Osteoblast (primary cell): ENCODE measurements around the gene POLR3H. TPM values are rescaled to one million over a fixed set of nuclear protein-coding genes. Genes with fewer than 3 reads are reported as not detected.
"Not testable (repeated sequence)": the region's sequence is repeated elsewhere in the genome, so short reads cannot be mapped to it uniquely, and the experiment has no call there.

Experiments used
- DNase-seq: peaks from one replicate; pipeline ENCODE4 v3.0.0; 2011; ENCODE audit warnings: low spot score, mixed read lengths; ENCODE audit not compliant: insufficient read length; ENCODE audit errors: missing footprints
- H2AFZ ChIP-seq: 2 replicates; pipeline ENCODE4 v1.6.0; 2011; ENCODE audit warnings: mild to moderate bottlenecking, low read length
- H3K27ac ChIP-seq: 2 replicates; pipeline ENCODE4 v1.5.1; 2011; ENCODE audit warnings: mild to moderate bottlenecking, low read depth, low read length, moderate library complexity
- H3K27me3 ChIP-seq: 2 replicates; pipeline ENCODE4 v1.6.0; 2012; ENCODE audit warnings: mild to moderate bottlenecking, control low read depth, inconsistent platforms, low read length, moderate library complexity; ENCODE audit not compliant: insufficient read depth
- H3K36me3 ChIP-seq: 2 replicates; pipeline ENCODE4 v1.5.1; 2011; ENCODE audit warnings: mild to moderate bottlenecking, low read length, control low read depth, moderate library complexity; ENCODE audit not compliant: insufficient read depth
- H3K4me1 ChIP-seq: 2 replicates; pipeline ENCODE4 v1.5.1; 2011; ENCODE audit warnings: mild to moderate bottlenecking, low read length, control low read depth, moderate library complexity; ENCODE audit not compliant: insufficient read depth
- H3K4me2 ChIP-seq: 2 replicates; pipeline ENCODE4 v1.6.0; 2011; ENCODE audit warnings: mild to moderate bottlenecking, low read length; ENCODE audit not compliant: insufficient read depth
- H3K4me3 ChIP-seq: fragments of 200-600 bp; sonication (generic); 3 replicates; pipeline ENCODE4 v1.5.1; 2012; ENCODE audit warnings: mild to moderate bottlenecking, low read length, inconsistent platforms; ENCODE audit not compliant: insufficient read depth
- H3K79me2 ChIP-seq: 2 replicates; pipeline ENCODE4 v1.6.0; 2012; ENCODE audit warnings: mild to moderate bottlenecking, low read length, control low read depth, inconsistent platforms; ENCODE audit not compliant: insufficient read depth
- H3K9me3 ChIP-seq: 2 replicates; pipeline ENCODE4 v1.5.1; 2011; ENCODE audit warnings: low read depth, low read length, control low read depth
- H4K20me1 ChIP-seq: 2 replicates; pipeline ENCODE4 v1.6.0; 2012; ENCODE audit warnings: mild to moderate bottlenecking, low read length, control low read depth; ENCODE audit not compliant: insufficient read depth
- CTCF ChIP-seq: IDR thresholded peaks from 2 replicates; pipeline ENCODE4 v1.5.1; 2011; ENCODE audit warnings: mild to moderate bottlenecking, low read depth, low read length, moderate library complexity; ENCODE audit errors: extremely low read depth
- total RNA-seq: library from RNA; depleted of rRNA; stranded (reverse); fragments of >200 nt; gene quantifications from 2 replicates; pipeline ENCODE4 v1.2.3, GENCODE V29; 2012

Gene POLR3H
- total RNA-seq, result 26.2 and 27.9 TPM in 2 replicates

DNA sequence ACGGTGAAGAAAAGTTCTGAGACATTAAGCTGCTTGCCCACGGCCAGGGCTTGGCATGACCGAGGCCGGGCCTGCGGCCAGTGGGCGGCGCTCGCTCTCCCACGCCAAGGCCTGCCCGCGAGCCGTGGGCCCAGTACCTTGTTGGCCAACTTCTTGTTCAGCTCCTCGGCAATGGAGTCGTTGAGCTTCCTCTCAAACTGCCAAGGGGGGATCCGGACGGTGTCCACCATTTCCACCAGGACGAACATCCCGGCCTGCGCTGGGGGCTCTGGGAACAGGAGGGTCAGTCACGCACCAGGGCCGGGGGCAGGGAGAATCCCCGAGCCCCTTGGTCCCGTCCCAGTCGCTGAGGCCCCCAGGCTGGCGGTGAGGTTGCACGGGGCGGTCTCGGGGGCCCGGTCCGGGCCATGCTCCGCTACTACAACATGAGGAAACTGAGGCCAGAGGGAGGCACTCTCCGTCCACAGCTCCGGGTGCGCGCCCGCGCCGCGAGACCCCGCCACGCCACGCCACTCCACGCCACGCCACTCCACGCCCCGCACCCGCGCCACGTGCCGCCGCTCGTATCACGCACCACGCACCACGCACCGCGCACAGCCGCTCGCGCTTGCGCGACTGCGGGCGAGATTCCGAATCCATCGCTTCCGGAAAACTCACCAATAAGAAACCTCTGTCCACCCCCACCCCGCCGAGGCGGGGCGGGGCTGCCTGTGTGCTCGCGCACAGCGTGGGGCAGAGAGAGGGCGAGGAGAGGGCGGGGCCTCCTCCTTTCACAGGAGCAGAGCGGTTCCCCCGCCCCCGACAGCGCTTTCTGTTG lies at the start of gene POLR3H:
Gene POLR3H, minus strand, starts transcription at position 617 of the 817 bp plus-strand sequence. Its CDS starts 369 bp downstream, at position 248.
- peak within 1 kb of the TSS; percentile 97 for H3K4me3 ChIP-seq
- peaks cover 54% of the 10 kb centered on the region for H3K79me2 ChIP-seq
- DNase-seq, result peak; percentile 100
- peaks cover 16% of the 10 kb centered on the region for H3K4me1 ChIP-seq
- peak within 1 kb of the TSS; percentile 89 for H2AFZ ChIP-seq
- H3K9me3 ChIP-seq, result no peaks in the 10 kb centered on the region
- peak within 1 kb of the TSS; percentile 94 for H3K4me2 ChIP-seq
- peaks cover 30% of the 10 kb centered on the region for H4K20me1 ChIP-seq
- peak; percentile 49 for TF ChIP-seq CTCF
- H3K36me3 ChIP-seq, result peaks cover 11% of the 10 kb centered on the region
- peak within 1 kb of the TSS; percentile 76 for H3K27ac ChIP-seq
- H3K27me3 ChIP-seq, result no peaks in the 10 kb centered on the region

DNA sequence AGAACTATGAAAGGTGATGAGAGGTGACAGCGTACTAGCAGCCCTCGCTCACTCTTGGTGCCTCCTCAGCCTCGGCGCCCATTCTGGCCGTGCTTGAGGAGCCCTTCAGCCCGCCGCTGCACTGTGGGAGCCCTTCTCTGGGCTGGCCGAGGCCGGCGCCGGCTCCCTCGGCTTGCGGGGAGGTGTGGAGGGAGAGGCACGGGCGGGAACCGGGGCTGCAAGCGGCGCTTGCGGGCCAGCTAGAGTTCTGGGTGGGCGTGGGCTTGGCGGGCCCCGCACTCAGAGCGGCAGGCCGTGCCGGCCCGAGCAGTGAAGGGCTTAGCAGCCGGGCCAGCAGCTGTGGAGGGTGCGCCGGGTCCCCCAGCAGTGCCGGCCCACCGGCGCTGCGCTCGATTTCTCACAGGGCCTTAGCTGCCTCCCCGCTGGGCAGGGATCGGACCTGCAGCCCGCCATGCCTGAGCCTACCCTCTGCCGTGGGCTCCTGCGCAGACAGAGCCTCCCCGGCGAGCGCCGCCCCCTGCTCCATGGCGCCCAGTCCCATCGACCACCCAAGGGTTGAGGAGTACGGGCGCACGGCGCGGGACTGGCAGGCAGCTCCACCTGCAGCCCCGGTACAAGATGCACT lies 49.2 kb upstream of the POLR3H start:
- H3K4me2 ChIP-seq, H3K9me3 ChIP-seq, H3K4me3 ChIP-seq: not testable (repeated sequence)

GRCh38 chr22:41589391-41590241 lies 45.3 kb upstream of the POLR3H start, which contains the start of gene PMM1:
Gene PMM1 (minus strand): TSS chr22:41589840. CDS start chr22:41589805, 35 bp downstream.
- Histone ChIP-seq H3K4me2 (peak within 1 kb of the TSS; percentile 95), H3K27ac (peak within 1 kb of the TSS; percentile 81), H3K9me3 (no peaks in the 10 kb centered on the region), H3K4me3 (peak within 1 kb of the TSS; percentile 99), H3K79me2 (peaks cover 38% of the 10 kb centered on the region), H3K36me3 (peaks cover 11% of the 10 kb centered on the region), H2AFZ (peak within 1 kb of the TSS; percentile 89), H3K27me3 (no peaks in the 10 kb centered on the region), H4K20me1 (peaks cover 9% of the 10 kb centered on the region), H3K4me1 (peaks cover 17% of the 10 kb centered on the region)
- no peak for TF ChIP-seq CTCF
- DNase-seq, result peak; percentile 100

More for the DNA sequence above, 49.2 kb upstream of the POLR3H start:
- not testable (repeated sequence) for H3K27ac ChIP-seq, H3K27me3 ChIP-seq, H4K20me1 ChIP-seq, DNase-seq, H3K36me3 ChIP-seq, H2AFZ ChIP-seq
- Histone ChIP-seq H3K79me2 (peaks cover 12% of the 10 kb centered on the region), H3K4me1 (peaks cover 17% of the 10 kb centered on the region)

GRCh38 chr22:41587347-41587723 lies 43.1 kb upstream of the POLR3H start:
- Histone ChIP-seq H3K4me1 (peaks cover 17% of the 10 kb centered on the region), H3K9me3 (no peaks in the 10 kb centered on the region), H3K27me3 (no peaks in the 10 kb centered on the region), H3K4me2 (peak overlapping the region; percentile 95), H2AFZ (no peak overlapping the region), H4K20me1 (peaks cover 11% of the 10 kb centered on the region), H3K36me3 (peaks cover 32% of the 10 kb centered on the region), H3K27ac (no peak overlapping the region), H3K79me2 (peaks cover 41% of the 10 kb centered on the region), H3K4me3 (no peak overlapping the region)
- no peak for DNase-seq
- TF ChIP-seq CTCF, result no peak
